Kidney (tissue), 14 donors: ENCODE measurements around the gene DPP9. TPM values are rescaled to one million over a fixed set of nuclear protein-coding genes. Genes with fewer than 3 reads are reported as not detected.
A peak's percentile ranks its signal among the peaks of the same experiment; 100 is the strongest.

Source experiments
- DNase-seq, 5 donors: peaks; one replicate each; pipeline ENCODE4 v3.0.0-alpha.2; 2013 to 2020
- FAIRE-seq: peaks from 2 replicates; lab custom pipeline; 2012; peaks lifted over from hg19 to GRCh38; lab: Jason Lieb, UNC
- H3K27ac ChIP-seq, 2 donors: one replicate each; pipeline ENCODE4 v1.7.0; 2013; ENCODE audit warnings: low read depth in 2 of 2, low read length in 2 of 2, inconsistent platforms in 1 of 2
- H3K27me3 ChIP-seq: one replicate; pipeline ENCODE4 v1.7.1; 2013; ENCODE audit warnings: low read length, inconsistent platforms; ENCODE audit not compliant: control insufficient read depth, insufficient read depth
- H3K36me3 ChIP-seq, 3 donors: one replicate each; pipeline versions ENCODE4 v1.7.0 to v1.7.1; 2013; ENCODE audit warnings: low read length in 3 of 3, control low read depth in 1 of 3, inconsistent platforms in 1 of 3; ENCODE audit not compliant: insufficient read depth in 3 of 3, control insufficient read depth in 2 of 3
- H3K4me1 ChIP-seq, 3 donors: one replicate each; pipeline versions ENCODE4 v1.7.0 to v1.7.1; 2013; ENCODE audit warnings: low read length in 3 of 3, inconsistent platforms in 1 of 3, low read depth in 1 of 3; ENCODE audit not compliant: control insufficient read depth in 2 of 3, insufficient read depth in 2 of 3
- H3K4me3 ChIP-seq, 3 donors: one replicate each; pipeline versions ENCODE4 v1.7.0 to v1.8.1; 2013; ENCODE audit warnings: low read length in 3 of 3, control low read depth in 1 of 3, inconsistent platforms in 1 of 3
- H3K9ac ChIP-seq, 3 donors: one replicate each; pipeline versions ENCODE4 v1.7.0 to v1.7.1; 2013; ENCODE audit warnings: low read length in 3 of 3, control low read depth in 1 of 3, inconsistent platforms in 1 of 3
- H3K9me3 ChIP-seq, 3 donors: one replicate each; pipeline versions ENCODE4 v1.7.0 to v1.7.1; 2013; ENCODE audit warnings: low read length in 3 of 3, control low read depth in 1 of 3, inconsistent platforms in 1 of 3; ENCODE audit not compliant: control insufficient read depth in 2 of 3, insufficient read depth in 1 of 3
- intact Hi-C: fragments of 100-400 bp; cut with DNase I; formaldehyde crosslinking; loops from one replicate; pipeline ENCODE4 v1.11.1; 2022
- polyA plus RNA-seq: library from polyadenylated mRNA; stranded (reverse); fragments of 350-450 nt; fragmentation: Illumina TruSeq; extraction: RNeasy Lipid Tissue Mini Kit (QIAGEN cat#74804); gene quantifications from one replicate; pipeline ENCODE4 v1.2.3, GENCODE V29; 2014; ENCODE audit warnings: low read depth, low replicate concordance; ENCODE audit not compliant: insufficient read depth
- total RNA-seq: library from RNA; stranded (reverse); fragmentation: NEBNext Ultra II Directional; extraction: Animal tissue kit (Norgen Biotek cat#: 25700); gene quantifications from one replicate; pipeline ENCODE4 v1.2.1, GENCODE V29; 2021
- TF ChIP-seq, protein P1 (sequence below): IDR thresholded peaks from 3 replicates; pipeline ENCODE4 v1.5.1; 2012; ENCODE audit warnings: mild to moderate bottlenecking, moderate library complexity, borderline replicate concordance; ENCODE audit not compliant: insufficient read depth; ENCODE audit errors: extremely low read depth
- donor health status: control.
- donor health status: control.
- donor health status: control.
- donor health status: control.
- donor health status: control.
- donor health status: DM: yes; HTN: yes; CAD: no.
- donor health status: Normal renal cell carcinoma (clear cell type).

DPP9 gene
- total and polyA plus RNA-seq, 2 donors from 2014 or later: 14.0 to 61.9 TPM

DNA sequence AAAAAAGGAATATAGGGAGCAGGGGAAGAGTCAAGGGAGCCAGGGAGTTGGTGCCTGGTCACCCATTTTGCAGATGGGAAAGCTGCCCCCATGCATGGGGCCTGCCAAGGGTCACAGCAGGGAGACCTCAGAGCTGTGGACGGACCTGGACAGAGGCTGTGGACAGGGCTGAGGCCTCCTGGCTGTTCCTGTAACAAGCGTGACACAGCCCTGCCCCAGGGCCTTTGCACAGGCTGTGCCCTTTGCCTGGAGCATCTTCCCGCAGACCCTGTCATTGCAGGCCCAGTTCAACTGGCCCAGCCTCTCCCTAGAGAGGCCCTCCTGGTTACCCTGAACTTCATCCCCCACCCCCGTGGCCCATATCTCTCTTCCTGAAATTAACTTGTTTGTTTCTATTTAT is 77.9 kb downstream of the DPP9 start:
- intact Hi-C loops: no loop called here
- Histone ChIP-seq H3K4me3 (no peak overlapping the region), H3K9ac (no peak overlapping the region), H3K27me3 (no peaks in the 10 kb centered on the region), H3K4me1 (peaks cover 0 to 15% (median 0%) of the 10 kb centered on the region in 3 donors), H3K27ac (no peak overlapping the region), H3K36me3 (no peaks in the 10 kb centered on the region), H3K9me3 (no peaks in the 10 kb centered on the region)
- peak in 1 of 5 donors; percentile 50 for DNase-seq
- no peak for FAIRE-seq
- TF ChIP-seq, protein P1, sequence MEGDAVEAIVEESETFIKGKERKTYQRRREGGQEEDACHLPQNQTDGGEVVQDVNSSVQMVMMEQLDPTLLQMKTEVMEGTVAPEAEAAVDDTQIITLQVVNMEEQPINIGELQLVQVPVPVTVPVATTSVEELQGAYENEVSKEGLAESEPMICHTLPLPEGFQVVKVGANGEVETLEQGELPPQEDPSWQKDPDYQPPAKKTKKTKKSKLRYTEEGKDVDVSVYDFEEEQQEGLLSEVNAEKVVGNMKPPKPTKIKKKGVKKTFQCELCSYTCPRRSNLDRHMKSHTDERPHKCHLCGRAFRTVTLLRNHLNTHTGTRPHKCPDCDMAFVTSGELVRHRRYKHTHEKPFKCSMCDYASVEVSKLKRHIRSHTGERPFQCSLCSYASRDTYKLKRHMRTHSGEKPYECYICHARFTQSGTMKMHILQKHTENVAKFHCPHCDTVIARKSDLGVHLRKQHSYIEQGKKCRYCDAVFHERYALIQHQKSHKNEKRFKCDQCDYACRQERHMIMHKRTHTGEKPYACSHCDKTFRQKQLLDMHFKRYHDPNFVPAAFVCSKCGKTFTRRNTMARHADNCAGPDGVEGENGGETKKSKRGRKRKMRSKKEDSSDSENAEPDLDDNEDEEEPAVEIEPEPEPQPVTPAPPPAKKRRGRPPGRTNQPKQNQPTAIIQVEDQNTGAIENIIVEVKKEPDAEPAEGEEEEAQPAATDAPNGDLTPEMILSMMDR: no peak

DNA sequence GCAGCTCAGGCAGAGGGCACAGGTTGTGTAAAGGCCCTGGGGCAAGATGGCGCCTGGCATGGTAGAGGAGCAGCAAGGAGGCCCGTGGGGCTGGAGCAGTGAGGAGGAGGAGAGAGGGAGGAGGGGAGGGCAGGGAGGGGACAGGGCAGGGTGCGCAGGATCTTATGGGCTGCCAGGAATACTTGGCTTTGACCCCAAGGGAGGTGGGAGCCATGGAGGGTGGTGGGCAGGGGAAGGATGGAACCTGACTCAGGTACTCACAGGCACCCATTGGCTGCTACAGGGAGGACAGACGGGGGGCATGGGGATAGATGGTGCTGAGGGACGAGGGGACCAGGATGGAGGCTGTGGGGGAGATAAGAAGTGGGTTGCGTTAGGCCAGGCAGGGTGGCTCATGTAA is 81.0 kb downstream of the DPP9 start:
- Histone ChIP-seq H3K36me3 (no peaks in the 10 kb centered on the region), H3K9me3 (no peaks in the 10 kb centered on the region), H3K27me3 (no peaks in the 10 kb centered on the region), H3K4me3 (no peak overlapping the region), H3K9ac (no peak overlapping the region), H3K27ac (no peak overlapping the region), H3K4me1 (peaks cover 0 to 18% (median 0%) of the 10 kb centered on the region in 3 donors)
- TF ChIP-seq, protein P1: no peak
- FAIRE-seq (no peak), DNase-seq (peak in 1 of 5 donors; percentile 37)
- intact Hi-C loops: no loop called here

DNA sequence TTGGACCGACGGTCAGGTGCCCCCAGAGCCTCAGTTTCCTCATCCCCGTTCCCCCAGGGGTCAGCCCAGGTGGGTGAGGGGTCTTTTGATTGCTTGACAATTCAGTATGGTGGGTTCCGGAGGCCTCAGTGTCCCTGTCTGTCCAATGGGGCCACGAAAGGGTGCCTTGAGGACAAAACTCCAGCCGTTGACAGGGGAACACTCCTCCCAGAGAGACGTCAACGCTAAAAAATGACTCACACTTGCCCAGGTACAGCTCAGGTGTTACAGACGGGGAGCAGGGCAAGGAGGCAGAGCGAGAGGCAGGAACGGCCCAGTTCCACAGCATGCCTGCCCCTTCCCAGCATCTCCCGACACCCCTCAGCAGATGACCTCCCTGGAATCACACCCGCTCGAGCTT is 82.5 kb downstream of the DPP9 start:
- TF ChIP-seq, protein P1: no peak
- no peak overlapping the region for H3K27ac ChIP-seq
- peaks cover 0 to 19% (median 4%) of the 10 kb centered on the region in 3 donors for H3K4me1 ChIP-seq
- H3K9me3 ChIP-seq: no peaks in the 10 kb centered on the region
- intact Hi-C loops: no loop called here
- no peaks in the 10 kb centered on the region for H3K36me3 ChIP-seq
- H3K4me3 ChIP-seq: no peak overlapping the region
- H3K27me3 ChIP-seq: no peaks in the 10 kb centered on the region
- FAIRE-seq (no peak), DNase-seq (peak in 1 of 5 donors; percentile 51)
- H3K9ac ChIP-seq: no peak overlapping the region
